Measurements from ENCODE around the gene SNN. TPM values are rescaled to one million over a fixed set of nuclear protein-coding genes. Genes with fewer than 3 reads are reported as not detected.

The SNN gene
- total RNA-seq, 4 donors from 2014 or later: 31.5 to 50.6 (median 36.3) TPM

- Histone ChIP-seq H3K4me1 (peaks cover 0 to 10% of the 10 kb centered on the region in 2 donors), H3K9me3 (no peaks in the 10 kb centered on the region), H3K27me3 (no peaks in the 10 kb centered on the region), H3K36me3 (no peaks in the 10 kb centered on the region), H3K4me3 (replicated peaks in 1 of 3) (no peak overlapping the region), H3K27ac (no peak overlapping the region)
- DNase-seq: no peak
- intact Hi-C loops (cut with DNase I): no loop called here
- WGBS, 2 donors: 94 to 96% methylated on average over 6 of the region's 6 CpGs
- no peak for TF ChIP-seq CTCF (IDR thresholded peaks at IDR 0.05)
- TF ChIP-seq POLR2A (IDR thresholded peaks at IDR 0.05): no peak
Observed at GRCh38 chr16:11630768-11631056, 37.5 kb upstream of the SNN start.

- Histone ChIP-seq H3K27ac (no peak overlapping the region), H3K36me3 (no peaks in the 10 kb centered on the region), H3K27me3 (no peaks in the 10 kb centered on the region), H3K4me3 (replicated peaks in 1 of 3) (no peak overlapping the region), H3K4me1 (peaks cover 0 to 6% of the 10 kb centered on the region in 2 donors), H3K9me3 (no peaks in the 10 kb centered on the region)
- no peak for DNase-seq
- intact Hi-C loops (cut with DNase I): no loop called here
- WGBS, 2 donors: 85 to 91% methylated on average over 7 of the region's 7 CpGs
- TF ChIP-seq CTCF (IDR thresholded peaks at IDR 0.05): no peak
- TF ChIP-seq POLR2A (IDR thresholded peaks at IDR 0.05): no peak
Observed at GRCh38 chr16:11631214-11631613, 37.0 kb upstream of the SNN start.

GRCh38 chr16:11632455-11632939 lies 35.8 kb upstream of the SNN start:
- no peak overlapping the region for H3K4me3 ChIP-seq (replicated peaks in 1 of 3)
- intact Hi-C loops (cut with DNase I): no loop called here

GRCh38 chr16:11633113-11633512 lies 35.1 kb upstream of the SNN start:
- no peak overlapping the region for H3K4me3 ChIP-seq (replicated peaks in 1 of 3)
- DNase-seq: no peak
- no peak for TF ChIP-seq POLR2A (IDR thresholded peaks at IDR 0.05)
- TF ChIP-seq CTCF (IDR thresholded peaks at IDR 0.05): no peak
- intact Hi-C loops (cut with DNase I): no loop called here
- 79 to 87% methylated on average over 3 of the region's 3 CpGs for WGBS, 2 donors
- no peaks in the 10 kb centered on the region for H3K4me1 ChIP-seq
- no peaks in the 10 kb centered on the region for H3K27me3 ChIP-seq
- peak overlapping the region in 1 of 3 donors; percentile 31 for H3K27ac ChIP-seq
- no peaks in the 10 kb centered on the region for H3K9me3 ChIP-seq
- H3K36me3 ChIP-seq: no peaks in the 10 kb centered on the region

More at GRCh38 chr16:11632455-11632939, 35.8 kb upstream of the SNN start:
- WGBS, 2 donors: 55 to 63% methylated on average over 15 of the region's 15 CpGs
- Histone ChIP-seq H3K27ac (peak overlapping the region in 2 of 3 donors; percentile 24 to 31), H3K9me3 (no peaks in the 10 kb centered on the region), H3K36me3 (no peaks in the 10 kb centered on the region), H3K4me1 (peaks cover 0 to 2% of the 10 kb centered on the region in 2 donors), H3K27me3 (no peaks in the 10 kb centered on the region)
- DNase-seq: no peak
- TF ChIP-seq CTCF (IDR thresholded peaks at IDR 0.05): no peak
- no peak for TF ChIP-seq POLR2A (IDR thresholded peaks at IDR 0.05)

- Histone ChIP-seq H3K9me3 (no peaks in the 10 kb centered on the region), H3K4me3 (replicated peaks in 1 of 3) (no peak overlapping the region), H3K36me3 (no peaks in the 10 kb centered on the region), H3K27me3 (no peaks in the 10 kb centered on the region), H3K4me1 (no peaks in the 10 kb centered on the region), H3K27ac (no peak overlapping the region)
- TF ChIP-seq POLR2A (IDR thresholded peaks at IDR 0.05) (no peak), CTCF (IDR thresholded peaks at IDR 0.05) (no peak)
- intact Hi-C loops (cut with DNase I): no loop called here
- 86 to 90% methylated on average over 6 of the region's 6 CpGs for WGBS, 2 donors
- DNase-seq: no peak
Observed at GRCh38 chr16:11634312-11634711, 33.9 kb upstream of the SNN start.
